C4-2B (cell line): Measurements from ENCODE around the gene MED16.

ENCODE experiments used
- H3K27ac ChIP-seq: fragments of 450-650 bp; 2 replicates; pipeline ENCODE4 v1.5.1; 2017
- ZFX ChIP-seq: fragments of 450-650 bp; IDR thresholded peaks from 2 replicates; pipeline ENCODE4 v1.6.1; 2017
- TF ChIP-seq, protein P1 (sequence below): fragments of 450-650 bp; conservative IDR thresholded peaks from 2 replicates; pipeline ENCODE4 v1.5.1; 2017; ENCODE audit warnings: mild to moderate bottlenecking

MED16 gene

DNA sequence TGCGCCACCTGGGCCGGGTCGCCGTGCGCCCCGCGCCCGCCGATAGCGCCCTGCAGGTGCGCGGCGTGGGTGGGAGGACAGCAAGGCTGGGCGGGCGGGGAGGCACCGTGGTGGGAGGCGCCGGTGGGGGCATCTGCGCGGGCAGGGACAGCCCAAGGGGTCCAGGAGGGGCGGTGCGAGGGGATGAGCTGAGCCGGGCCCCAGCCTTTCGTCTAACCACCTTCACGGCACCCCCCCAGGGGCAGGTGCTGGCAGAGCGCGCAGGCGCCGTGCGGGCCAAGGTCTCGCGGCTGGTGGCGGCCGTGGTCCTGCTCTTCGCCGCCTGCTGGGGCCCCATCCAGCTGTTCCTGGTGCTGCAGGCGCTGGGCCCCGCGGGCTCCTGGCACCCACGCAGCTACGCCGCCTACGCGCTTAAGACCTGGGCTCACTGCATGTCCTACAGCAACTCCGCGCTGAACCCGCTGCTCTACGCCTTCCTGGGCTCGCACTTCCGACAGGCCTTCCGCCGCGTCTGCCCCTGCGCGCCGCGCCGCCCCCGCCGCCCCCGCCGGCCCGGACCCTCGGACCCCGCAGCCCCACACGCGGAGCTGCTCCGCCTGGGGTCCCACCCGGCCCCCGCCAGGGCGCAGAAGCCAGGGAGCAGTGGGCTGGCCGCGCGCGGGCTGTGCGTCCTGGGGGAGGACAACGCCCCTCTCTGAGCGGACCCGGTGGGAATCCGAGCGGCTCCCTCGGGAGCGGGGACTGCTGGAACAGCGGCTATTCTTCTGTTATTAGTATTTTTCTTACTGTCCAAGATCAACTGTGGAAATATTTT lies 27.3 kb upstream of the MED16 start:
- H3K27ac ChIP-seq = no peak overlapping the region
- TF ChIP-seq, protein P1, sequence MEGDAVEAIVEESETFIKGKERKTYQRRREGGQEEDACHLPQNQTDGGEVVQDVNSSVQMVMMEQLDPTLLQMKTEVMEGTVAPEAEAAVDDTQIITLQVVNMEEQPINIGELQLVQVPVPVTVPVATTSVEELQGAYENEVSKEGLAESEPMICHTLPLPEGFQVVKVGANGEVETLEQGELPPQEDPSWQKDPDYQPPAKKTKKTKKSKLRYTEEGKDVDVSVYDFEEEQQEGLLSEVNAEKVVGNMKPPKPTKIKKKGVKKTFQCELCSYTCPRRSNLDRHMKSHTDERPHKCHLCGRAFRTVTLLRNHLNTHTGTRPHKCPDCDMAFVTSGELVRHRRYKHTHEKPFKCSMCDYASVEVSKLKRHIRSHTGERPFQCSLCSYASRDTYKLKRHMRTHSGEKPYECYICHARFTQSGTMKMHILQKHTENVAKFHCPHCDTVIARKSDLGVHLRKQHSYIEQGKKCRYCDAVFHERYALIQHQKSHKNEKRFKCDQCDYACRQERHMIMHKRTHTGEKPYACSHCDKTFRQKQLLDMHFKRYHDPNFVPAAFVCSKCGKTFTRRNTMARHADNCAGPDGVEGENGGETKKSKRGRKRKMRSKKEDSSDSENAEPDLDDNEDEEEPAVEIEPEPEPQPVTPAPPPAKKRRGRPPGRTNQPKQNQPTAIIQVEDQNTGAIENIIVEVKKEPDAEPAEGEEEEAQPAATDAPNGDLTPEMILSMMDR = no peak
- TF ChIP-seq ZFX = 0 out of 2 replicates have a peak, but pooled peaks have one; percentile 22

DNA sequence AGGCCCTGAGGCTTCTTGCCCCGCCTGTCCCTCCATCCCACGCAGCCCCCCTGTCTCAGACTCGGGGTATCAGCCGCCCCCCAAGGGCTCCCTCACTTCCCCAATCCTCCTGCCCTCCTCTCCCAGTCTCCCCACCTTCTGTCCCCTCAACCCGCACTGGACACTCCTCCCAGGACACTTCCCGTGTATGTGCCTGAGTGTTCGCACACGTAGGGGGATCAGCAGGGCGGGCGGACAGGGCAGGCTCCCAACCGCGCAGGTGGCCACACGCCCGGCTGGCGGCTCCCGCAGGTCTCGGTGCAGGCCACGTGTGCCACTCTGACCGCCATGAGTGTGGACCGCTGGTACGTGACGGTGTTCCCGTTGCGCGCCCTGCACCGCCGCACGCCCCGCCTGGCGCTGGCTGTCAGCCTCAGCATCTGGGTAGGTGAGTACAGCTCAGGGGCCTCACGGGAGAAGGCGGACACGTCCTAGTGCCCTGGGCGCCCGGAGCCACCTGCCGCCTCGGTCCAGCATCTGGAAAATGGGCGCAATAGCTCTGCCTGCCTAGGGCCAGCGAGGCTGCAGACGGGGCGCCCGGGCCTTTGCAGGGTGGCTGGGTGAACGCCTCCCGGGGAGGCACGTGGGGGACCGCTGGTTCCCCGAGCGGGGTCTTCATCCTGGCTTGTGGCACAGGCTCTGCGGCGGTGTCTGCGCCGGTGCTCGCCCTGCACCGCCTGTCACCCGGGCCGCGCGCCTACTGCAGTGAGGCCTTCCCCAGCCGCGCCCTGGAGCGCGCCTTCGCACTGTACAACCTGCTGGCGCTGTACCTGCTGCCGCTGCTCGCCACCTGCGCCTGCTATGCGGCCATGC lies 26.4 kb upstream of the MED16 start:
- TF ChIP-seq, protein P1 = no peak
- no peak for TF ChIP-seq ZFX
- H3K27ac ChIP-seq = no peak overlapping the region

DNA sequence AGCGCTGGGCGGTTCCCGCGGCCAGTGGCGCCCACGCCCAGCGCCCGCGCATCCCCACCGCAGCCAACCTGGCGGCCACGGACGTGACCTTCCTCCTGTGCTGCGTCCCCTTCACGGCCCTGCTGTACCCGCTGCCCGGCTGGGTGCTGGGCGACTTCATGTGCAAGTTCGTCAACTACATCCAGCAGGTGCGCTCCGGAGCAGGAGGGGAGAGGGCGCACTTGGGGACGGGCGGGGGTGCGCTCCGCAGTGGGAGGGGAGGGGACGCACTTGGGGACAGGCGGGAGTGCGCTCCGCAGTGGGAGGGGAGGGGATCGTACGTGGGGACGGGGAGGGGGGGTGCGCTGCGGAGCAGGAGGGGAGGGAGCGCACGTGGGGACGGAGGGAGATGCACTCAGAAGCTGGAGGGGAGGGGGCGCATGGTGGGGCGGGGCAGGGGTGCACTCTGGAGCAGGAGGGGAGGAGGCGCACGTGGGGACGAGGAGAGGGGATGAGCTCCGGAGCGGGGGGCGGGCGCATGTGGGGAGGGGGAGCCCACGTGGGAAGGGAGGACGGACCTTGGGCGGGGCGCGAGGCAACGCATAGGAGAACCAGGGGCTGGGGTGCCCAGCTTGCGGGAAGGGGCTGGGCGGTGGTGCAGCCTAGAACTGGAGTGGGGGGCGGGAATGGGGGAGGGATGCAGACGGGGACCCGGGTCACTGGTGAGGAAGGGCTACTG lies 25.7 kb upstream of the MED16 start:
- no peak for TF ChIP-seq ZFX
- TF ChIP-seq, protein P1 = no peak

DNA sequence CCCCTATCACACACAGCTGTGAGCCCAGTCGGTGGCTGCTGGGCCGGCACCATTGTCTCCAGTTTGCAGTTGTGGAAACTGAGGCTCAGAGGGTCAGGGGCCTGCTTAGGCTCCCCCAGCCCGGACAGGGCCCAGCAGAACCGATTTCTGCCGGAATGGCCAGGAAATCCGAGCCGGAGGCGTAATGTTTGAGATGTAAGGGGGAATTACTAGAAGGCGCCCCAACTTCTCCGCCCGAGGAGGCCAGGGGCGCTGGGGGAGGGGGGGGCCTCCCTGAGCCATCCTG lies 25.1 kb upstream of the MED16 start:
- H3K27ac ChIP-seq = no peak overlapping the region
- TF ChIP-seq ZFX = no peak
- TF ChIP-seq, protein P1 = no peak

More for the DNA sequence above, 25.7 kb upstream of the MED16 start:
- no peak overlapping the region for H3K27ac ChIP-seq

DNA sequence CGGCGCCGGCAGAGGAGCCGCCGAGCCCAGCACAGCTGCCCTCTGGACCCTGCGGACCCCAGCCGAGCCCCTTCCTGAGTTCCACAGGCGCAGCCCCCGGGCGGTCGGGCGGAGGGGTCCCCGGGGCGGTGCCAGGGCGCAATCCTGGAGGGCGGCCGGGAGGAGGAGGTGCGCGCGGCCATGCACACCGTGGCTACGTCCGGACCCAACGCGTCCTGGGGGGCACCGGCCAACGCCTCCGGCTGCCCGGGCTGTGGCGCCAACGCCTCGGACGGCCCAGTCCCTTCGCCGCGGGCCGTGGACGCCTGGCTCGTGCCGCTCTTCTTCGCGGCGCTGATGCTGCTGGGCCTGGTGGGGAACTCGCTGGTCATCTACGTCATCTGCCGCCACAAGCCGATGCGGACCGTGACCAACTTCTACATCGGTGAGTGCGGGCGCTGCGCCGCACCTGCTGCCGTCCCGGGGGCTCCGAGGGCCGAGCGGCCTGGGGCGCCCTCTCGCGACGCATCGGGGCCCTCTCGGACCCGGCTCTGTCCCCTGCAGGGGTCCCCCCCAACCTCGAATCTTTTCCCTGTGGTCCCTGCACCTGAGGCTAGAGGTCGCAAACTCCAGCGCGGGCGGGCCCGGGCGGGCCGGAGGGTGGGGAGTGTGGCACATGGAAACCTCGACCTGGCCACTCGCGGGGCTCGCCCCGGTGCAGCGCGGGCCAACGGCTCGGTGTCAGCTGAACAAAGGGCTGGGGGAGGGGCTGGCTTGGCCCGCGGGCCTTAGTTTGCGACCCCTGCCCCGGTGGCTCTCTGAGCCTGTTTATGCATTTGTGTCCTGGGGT lies 24.6 kb upstream of the MED16 start, which contains the start of gene KISS1R:
KISS1R (plus strand) TSS at position 11 of the 829 bp plus-strand sequence; CDS start at position 181, 170 bp downstream.
- TF ChIP-seq, protein P1 = no peak
- no peak for TF ChIP-seq ZFX
- H3K27ac ChIP-seq = no peak within 1 kb of the TSS

DNA sequence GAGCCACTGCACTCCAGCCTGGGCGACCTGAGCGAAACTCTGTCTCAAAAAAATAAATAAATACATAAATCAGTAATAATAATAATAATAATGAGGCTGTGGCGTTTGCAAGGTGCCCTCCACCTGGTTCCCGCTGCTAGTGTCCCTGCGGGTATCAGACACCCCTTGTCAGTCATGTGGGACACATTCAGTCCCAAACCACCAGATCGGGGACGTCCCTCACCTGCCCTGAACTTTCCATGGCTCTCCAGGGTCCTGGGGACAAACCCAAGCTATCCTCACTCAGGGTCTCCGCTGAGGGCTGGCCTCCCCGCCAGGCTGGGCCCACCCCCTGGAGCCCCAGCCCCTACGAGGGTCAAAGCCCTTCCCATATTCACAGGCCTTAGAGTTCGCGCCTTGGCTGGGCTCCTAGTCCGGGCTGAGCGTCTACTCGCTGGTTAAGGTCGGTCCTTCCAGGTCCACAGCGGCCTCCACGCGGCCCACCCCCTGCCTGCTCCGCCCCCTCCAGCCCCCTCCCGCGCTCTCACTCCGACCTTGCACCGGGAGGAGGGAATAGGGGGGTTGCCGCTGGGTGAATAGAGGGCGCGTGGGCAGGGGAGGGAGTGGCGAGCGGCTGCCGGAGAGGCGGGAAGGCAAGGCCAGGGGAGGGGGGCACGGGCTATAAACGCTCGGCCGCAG lies 23.8 kb upstream of the MED16 start:
- TF ChIP-seq, protein P1 = no peak
- no peak for TF ChIP-seq ZFX
- no peak overlapping the region for H3K27ac ChIP-seq
